Measurements from ENCODE around the gene EGR1.

Gene EGR1

GRCh38 chr5:138444774-138445546 lies 20.3 kb upstream of the EGR1 start:
- peaks cover 2% of the 10 kb centered on the region for H3K36me3 ChIP-seq (ENCODE audit: control insufficient read depth, insufficient read depth, low read length)
- peaks cover 3% of the 10 kb centered on the region for H3K4me1 ChIP-seq (ENCODE audit: control insufficient read depth, insufficient read depth, low read length)
- no peaks in the 10 kb centered on the region for H3K27me3 ChIP-seq (ENCODE audit: control insufficient read depth, insufficient read depth, low read length)
- H3K4me3 ChIP-seq (ENCODE audit: low read length): no peak overlapping the region
- no peak overlapping the region for H3K9ac ChIP-seq (ENCODE audit: low read length)
- H3K27ac ChIP-seq (ENCODE audit: low read depth, low read length): no peak overlapping the region

- no peak overlapping the region for H3K4me3 ChIP-seq (ENCODE audit: low read length)
- no peak overlapping the region for H3K27ac ChIP-seq (ENCODE audit: low read depth, low read length)
- no peaks in the 10 kb centered on the region for H3K27me3 ChIP-seq (ENCODE audit: control insufficient read depth, insufficient read depth, low read length)
- H3K9ac ChIP-seq (ENCODE audit: low read length): no peak overlapping the region
- peaks cover 2% of the 10 kb centered on the region for H3K36me3 ChIP-seq (ENCODE audit: control insufficient read depth, insufficient read depth, low read length)
- H3K4me1 ChIP-seq (ENCODE audit: control insufficient read depth, insufficient read depth, low read length): peaks cover 3% of the 10 kb centered on the region
Measured at GRCh38 chr5:138445547-138446271, 19.6 kb upstream of the EGR1 start.

- peaks cover 3% of the 10 kb centered on the region for H3K4me1 ChIP-seq (ENCODE audit: control insufficient read depth, insufficient read depth, low read length)
- H3K27me3 ChIP-seq (ENCODE audit: control insufficient read depth, insufficient read depth, low read length): no peaks in the 10 kb centered on the region
- H3K27ac ChIP-seq (ENCODE audit: low read depth, low read length): no peak overlapping the region
- H3K36me3 ChIP-seq (ENCODE audit: control insufficient read depth, insufficient read depth, low read length): peaks cover 2% of the 10 kb centered on the region
- H3K4me3 ChIP-seq (ENCODE audit: low read length): no peak overlapping the region
- H3K9ac ChIP-seq (ENCODE audit: low read length): no peak overlapping the region
Measured at GRCh38 chr5:138448070-138448469, 17.2 kb upstream of the EGR1 start.

GRCh38 chr5:138448481-138449398 lies 16.5 kb upstream of the EGR1 start:
- H3K36me3 ChIP-seq (ENCODE audit: control insufficient read depth, insufficient read depth, low read length): peaks cover under 1% of the 10 kb centered on the region
- H3K27me3 ChIP-seq (ENCODE audit: control insufficient read depth, insufficient read depth, low read length): no peaks in the 10 kb centered on the region
- H3K27ac ChIP-seq (ENCODE audit: low read depth, low read length): no peak overlapping the region
- H3K4me1 ChIP-seq (ENCODE audit: control insufficient read depth, insufficient read depth, low read length): peaks cover 3% of the 10 kb centered on the region
- no peak overlapping the region for H3K4me3 ChIP-seq (ENCODE audit: low read length)
- no peak overlapping the region for H3K9ac ChIP-seq (ENCODE audit: low read length)

DNA sequence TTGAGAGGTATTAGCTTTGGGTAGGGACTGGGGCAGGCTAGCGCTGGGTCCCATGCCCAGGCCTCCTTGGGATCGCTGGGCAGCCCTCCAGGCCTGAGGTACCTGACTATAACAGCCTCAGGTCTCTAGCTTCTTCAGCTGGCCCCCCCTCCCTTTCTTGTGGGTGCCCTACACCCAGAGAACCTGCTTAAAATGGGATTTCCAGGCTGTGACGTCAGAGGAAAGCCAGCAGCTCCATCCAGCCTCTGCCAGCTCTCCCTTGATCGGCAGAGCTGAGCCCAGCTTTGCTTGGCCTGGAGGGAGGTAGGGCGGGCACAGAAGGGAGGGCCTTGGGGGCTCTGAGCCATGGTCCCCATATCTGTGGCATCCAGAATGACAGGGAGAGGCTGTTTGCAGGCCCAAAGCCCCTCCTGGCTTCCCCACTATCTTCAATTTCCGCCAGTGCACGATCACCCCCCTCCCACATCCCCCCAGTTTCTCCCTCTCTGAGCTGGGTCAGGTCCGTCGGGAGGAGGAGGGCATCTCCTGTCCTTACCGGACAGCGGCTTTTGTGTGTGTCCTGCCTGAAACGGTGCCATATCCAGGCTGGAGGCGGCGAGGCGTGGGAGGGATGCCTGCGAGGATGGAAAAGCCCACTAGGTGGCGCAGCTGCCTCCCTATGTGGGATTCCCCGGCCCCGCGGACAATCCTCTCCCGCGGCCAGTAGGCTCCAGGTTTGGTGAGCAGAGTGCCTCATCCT lies 15.6 kb upstream of the EGR1 start:
- H3K36me3 ChIP-seq (ENCODE audit: control insufficient read depth, insufficient read depth, low read length): no peaks in the 10 kb centered on the region
- no peak overlapping the region for H3K27ac ChIP-seq (ENCODE audit: low read depth, low read length)
- peaks cover 3% of the 10 kb centered on the region for H3K4me1 ChIP-seq (ENCODE audit: control insufficient read depth, insufficient read depth, low read length)
- H3K4me3 ChIP-seq (ENCODE audit: low read length): peak overlapping the region; percentile 33
- no peaks in the 10 kb centered on the region for H3K27me3 ChIP-seq (ENCODE audit: control insufficient read depth, insufficient read depth, low read length)
- H3K9ac ChIP-seq (ENCODE audit: low read length): no peak overlapping the region

- peaks cover 3% of the 10 kb centered on the region for H3K4me1 ChIP-seq (ENCODE audit: control insufficient read depth, insufficient read depth, low read length)
- H3K36me3 ChIP-seq (ENCODE audit: control insufficient read depth, insufficient read depth, low read length): no peaks in the 10 kb centered on the region
- no peak overlapping the region for H3K9ac ChIP-seq (ENCODE audit: low read length)
- no peak overlapping the region for H3K4me3 ChIP-seq (ENCODE audit: low read length)
- H3K27me3 ChIP-seq (ENCODE audit: control insufficient read depth, insufficient read depth, low read length): no peaks in the 10 kb centered on the region
- no peak overlapping the region for H3K27ac ChIP-seq (ENCODE audit: low read depth, low read length)
Measured at GRCh38 chr5:138450971-138451370, 14.3 kb upstream of the EGR1 start.

DNA sequence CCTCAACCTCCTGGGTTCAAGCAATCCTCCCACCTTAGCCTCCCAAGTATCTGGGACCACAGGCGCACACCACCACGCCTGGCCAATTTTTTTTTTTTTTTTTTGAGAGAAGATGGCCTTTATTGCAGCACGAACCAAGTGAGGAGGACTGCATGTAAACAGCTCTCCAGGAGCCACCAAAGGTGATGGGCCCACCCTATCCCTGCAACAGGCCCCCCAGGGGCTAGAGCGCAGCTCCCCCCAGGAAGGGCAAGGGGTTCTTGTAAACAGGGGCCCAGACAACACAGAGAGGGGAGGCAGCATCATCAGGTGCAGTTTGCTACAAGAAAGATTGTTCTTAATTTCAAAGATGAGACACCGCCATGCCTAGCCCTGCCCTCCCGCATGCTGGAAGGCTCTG lies 12.6 kb upstream of the EGR1 start:
- no peak overlapping the region for H3K27ac ChIP-seq (ENCODE audit: low read depth, low read length)
- no peaks in the 10 kb centered on the region for H3K27me3 ChIP-seq (ENCODE audit: control insufficient read depth, insufficient read depth, low read length)
- H3K36me3 ChIP-seq (ENCODE audit: control insufficient read depth, insufficient read depth, low read length): no peaks in the 10 kb centered on the region
- no peak overlapping the region for H3K4me3 ChIP-seq (ENCODE audit: low read length)
- peaks cover 3% of the 10 kb centered on the region for H3K4me1 ChIP-seq (ENCODE audit: control insufficient read depth, insufficient read depth, low read length)
- no peak overlapping the region for H3K9ac ChIP-seq (ENCODE audit: low read length)

GRCh38 chr5:138453590-138453989 lies 11.7 kb upstream of the EGR1 start:
- H3K27me3 ChIP-seq (ENCODE audit: control insufficient read depth, insufficient read depth, low read length): no peaks in the 10 kb centered on the region
- H3K4me1 ChIP-seq (ENCODE audit: control insufficient read depth, insufficient read depth, low read length): peaks cover 3% of the 10 kb centered on the region
- H3K36me3 ChIP-seq (ENCODE audit: control insufficient read depth, insufficient read depth, low read length): no peaks in the 10 kb centered on the region
- H3K4me3 ChIP-seq (ENCODE audit: low read length): no peak overlapping the region
- H3K9ac ChIP-seq (ENCODE audit: low read length): no peak overlapping the region
- H3K27ac ChIP-seq (ENCODE audit: low read depth, low read length): no peak overlapping the region

DNA sequence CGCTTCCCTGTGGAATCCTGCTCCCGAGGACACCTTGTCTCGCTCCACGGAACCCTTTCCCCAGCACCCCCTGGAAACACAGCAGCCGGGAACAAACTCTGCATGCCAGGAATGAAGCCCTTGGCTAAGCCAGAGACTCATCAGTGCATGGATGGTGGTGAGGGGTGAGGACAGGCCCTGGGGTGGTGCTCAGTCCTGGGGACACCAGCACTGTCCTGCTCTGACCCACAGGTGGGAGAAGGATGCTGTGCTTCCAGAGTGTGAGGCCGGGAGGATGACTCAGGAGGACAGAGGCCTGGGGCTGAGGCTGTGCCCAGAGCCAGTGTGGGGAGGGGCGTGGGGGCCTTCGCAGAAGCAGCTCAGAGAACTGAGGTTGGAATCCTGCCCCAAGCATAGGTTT lies 11.2 kb upstream of the EGR1 start:
- Histone ChIP-seq H3K27ac (ENCODE audit: low read depth, low read length) (no peak overlapping the region), H3K9ac (ENCODE audit: low read length) (no peak overlapping the region), H3K4me1 (ENCODE audit: control insufficient read depth, insufficient read depth, low read length) (peaks cover 3% of the 10 kb centered on the region), H3K36me3 (ENCODE audit: control insufficient read depth, insufficient read depth, low read length) (no peaks in the 10 kb centered on the region), H3K4me3 (ENCODE audit: low read length) (no peak overlapping the region), H3K27me3 (ENCODE audit: control insufficient read depth, insufficient read depth, low read length) (no peaks in the 10 kb centered on the region)

- Histone ChIP-seq H3K4me3 (ENCODE audit: low read length) (no peak overlapping the region), H3K27me3 (ENCODE audit: control insufficient read depth, insufficient read depth, low read length) (no peaks in the 10 kb centered on the region), H3K9ac (ENCODE audit: low read length) (no peak overlapping the region), H3K27ac (ENCODE audit: low read depth, low read length) (no peak overlapping the region), H3K4me1 (ENCODE audit: control insufficient read depth, insufficient read depth, low read length) (no peaks in the 10 kb centered on the region), H3K36me3 (ENCODE audit: control insufficient read depth, insufficient read depth, low read length) (no peaks in the 10 kb centered on the region)
Measured at GRCh38 chr5:138455232-138455930, 9.9 kb upstream of the EGR1 start.

- Histone ChIP-seq H3K4me3 (ENCODE audit: low read length) (no peak overlapping the region), H3K36me3 (ENCODE audit: control insufficient read depth, insufficient read depth, low read length) (no peaks in the 10 kb centered on the region), H3K27ac (ENCODE audit: low read depth, low read length) (no peak overlapping the region), H3K27me3 (ENCODE audit: control insufficient read depth, insufficient read depth, low read length) (no peaks in the 10 kb centered on the region), H3K9ac (ENCODE audit: low read length) (no peak overlapping the region), H3K4me1 (ENCODE audit: control insufficient read depth, insufficient read depth, low read length) (no peaks in the 10 kb centered on the region)
Measured at GRCh38 chr5:138457531-138458275, 7.6 kb upstream of the EGR1 start.

Data from rectal smooth muscle tissue (tissue), 1 donor.